H9 (cell line): ENCODE data around the gene MRPL20. TPM values are rescaled to one million over a fixed set of nuclear protein-coding genes. Genes with fewer than 3 reads are reported as not detected.

Experiments used
- DNase-seq: peaks from one replicate; pipeline ENCODE4 v3.0.0-alpha.2; 2017
- H2AFZ ChIP-seq: one replicate; pipeline ENCODE4 v1.6.1; 2013; ENCODE audit warnings: mild to moderate bottlenecking, low read length, control low read depth, moderate library complexity
- H2AK5ac ChIP-seq: 2 replicates; pipeline ENCODE4 v1.6.1; 2013; ENCODE audit warnings: low read length, control low read depth, mixed read lengths; ENCODE audit not compliant: insufficient read length
- H2BK120ac ChIP-seq: one replicate; pipeline ENCODE4 v1.6.1; 2013; ENCODE audit warnings: low read depth, mild to moderate bottlenecking, low read length, control low read depth, inconsistent platforms; ENCODE audit not compliant: poor library complexity, severe bottlenecking
- H2BK12ac ChIP-seq: 2 replicates; pipeline ENCODE4 v1.6.1; 2013; ENCODE audit warnings: low read length, control low read depth, mixed read lengths, low read depth; ENCODE audit not compliant: insufficient read length
- H2BK15ac ChIP-seq: 2 replicates; pipeline ENCODE4 v1.6.1; 2013; ENCODE audit warnings: low read depth, low read length, control low read depth
- H2BK20ac ChIP-seq: one replicate; pipeline ENCODE4 v1.6.1; 2013; ENCODE audit warnings: low read depth, mild to moderate bottlenecking, low read length, control low read depth, inconsistent platforms; ENCODE audit not compliant: poor library complexity, severe bottlenecking
- H2BK5ac ChIP-seq: 2 replicates; pipeline ENCODE4 v1.6.1; 2013; ENCODE audit warnings: low read length, control low read depth, mixed read lengths; ENCODE audit not compliant: insufficient read length
- H3K14ac ChIP-seq: 2 replicates; pipeline ENCODE4 v1.6.1; 2013; ENCODE audit warnings: low read length, control low read depth; ENCODE audit not compliant: insufficient read depth
- H3K18ac ChIP-seq: 2 replicates; pipeline ENCODE4 v1.6.1; 2013; ENCODE audit warnings: low read depth, mild to moderate bottlenecking, mixed read lengths, low read length, control low read depth; ENCODE audit not compliant: insufficient read length
- H3K23ac ChIP-seq: 2 replicates; pipeline ENCODE4 v1.6.1; 2013; ENCODE audit warnings: low read length, control low read depth, mixed read lengths, low read depth; ENCODE audit not compliant: insufficient read length
- H3K23me2 ChIP-seq: 2 replicates; pipeline ENCODE4 v1.6.1; 2013; ENCODE audit warnings: low read depth, mild to moderate bottlenecking, mixed read lengths, low read length, control low read depth; ENCODE audit not compliant: insufficient read length, poor library complexity, severe bottlenecking
- H3K27ac ChIP-seq: 2 replicates; pipeline ENCODE4 v1.5.1; 2013; ENCODE audit warnings: low read length, control low read depth, mixed read lengths, low read depth; ENCODE audit not compliant: insufficient read length
- H3K27me3 ChIP-seq: 2 replicates; pipeline ENCODE4 v1.6.1; 2013; ENCODE audit warnings: low read length, control low read depth, inconsistent platforms; ENCODE audit not compliant: insufficient read depth
- H3K4ac ChIP-seq: 2 replicates; pipeline ENCODE4 v1.6.1; 2013; ENCODE audit warnings: low read depth, mild to moderate bottlenecking, control low read depth, inconsistent platforms, low read length, moderate library complexity
- H3K4me1 ChIP-seq: 2 replicates; pipeline ENCODE4 v1.6.1; 2013; ENCODE audit warnings: low read length, control low read depth, inconsistent platforms; ENCODE audit not compliant: insufficient read depth
- H3K4me2 ChIP-seq: 2 replicates; pipeline ENCODE4 v1.6.1; 2013; ENCODE audit warnings: low read length, control low read depth, mixed read lengths; ENCODE audit not compliant: insufficient read length, insufficient read depth
- H3K56ac ChIP-seq: 2 replicates; pipeline ENCODE4 v1.6.1; 2013; ENCODE audit warnings: low read depth, mild to moderate bottlenecking, mixed read lengths, low read length, control low read depth; ENCODE audit not compliant: insufficient read length
- H3K79me1 ChIP-seq: 2 replicates; pipeline ENCODE4 v1.6.1; 2013; ENCODE audit warnings: low read depth, mild to moderate bottlenecking, moderate library complexity, low read length, control low read depth, inconsistent platforms; ENCODE audit not compliant: insufficient read depth, poor library complexity, severe bottlenecking
- H3K79me2 ChIP-seq: 2 replicates; pipeline ENCODE4 v1.6.1; 2013; ENCODE audit warnings: low read length, control low read depth, inconsistent platforms; ENCODE audit not compliant: insufficient read depth
- H3K9ac ChIP-seq: 2 replicates; pipeline ENCODE4 v1.6.1; 2013; ENCODE audit warnings: low read length, control low read depth, mixed read lengths; ENCODE audit not compliant: insufficient read length; ENCODE audit errors: extremely low read depth
- H3K9me3 ChIP-seq: one replicate; pipeline ENCODE4 v1.6.1; 2013; ENCODE audit warnings: low read depth, low read length, inconsistent platforms; ENCODE audit not compliant: control insufficient read depth
- H3T11ph ChIP-seq: one replicate; pipeline ENCODE4 v1.6.1; 2013; ENCODE audit warnings: mild to moderate bottlenecking, low read length, control low read depth, inconsistent platforms
- H4K20me1 ChIP-seq: one replicate; pipeline ENCODE4 v1.6.1; 2013; ENCODE audit not compliant: control insufficient read depth, insufficient read length, insufficient read depth
- H4K5ac ChIP-seq: 2 replicates; pipeline ENCODE4 v1.6.1; 2013; ENCODE audit warnings: low read depth, mild to moderate bottlenecking, mixed read lengths, low read length, control low read depth; ENCODE audit not compliant: insufficient read length
- H4K8ac ChIP-seq: replicated peaks from 2 replicates; pipeline ENCODE4 v1.6.1; 2013; ENCODE audit warnings: low read length, control low read depth, mixed read lengths, low read depth; ENCODE audit not compliant: insufficient read length
- H4K91ac ChIP-seq: 2 replicates; pipeline ENCODE4 v1.6.1; 2013; ENCODE audit warnings: low read depth, mild to moderate bottlenecking, moderate library complexity, mixed read lengths, low read length, control low read depth; ENCODE audit not compliant: insufficient read length
- H3K27ac Mint-ChIP-seq, 3 experiments: 2 replicates in 2 of 3; 3 replicates in 1 of 3; pipeline ENCODE4 v1.8.0; 2020 to 2021; ENCODE audit warnings: mixed read lengths in 3 of 3, mild to moderate bottlenecking in 1 of 3, moderate library complexity in 1 of 3
- H3K27me3 Mint-ChIP-seq: 2 replicates; pipeline ENCODE4 v1.8.0; 2021; ENCODE audit warnings: low read depth, mild to moderate bottlenecking, moderate library complexity, mixed read lengths
- H3K36me3 Mint-ChIP-seq, 3 experiments: 2 replicates in 2 of 3; 3 replicates in 1 of 3; pipeline ENCODE4 v1.8.0; 2020 to 2021; ENCODE audit warnings: low read depth in 3 of 3, mixed read lengths in 3 of 3; ENCODE audit not compliant: insufficient read depth in 1 of 3
- H3K4me1 Mint-ChIP-seq, 2 experiments: 2 replicates each; pipeline ENCODE4 v1.8.0; 2020; ENCODE audit warnings: mixed read lengths in 2 of 2
- H3K4me3 Mint-ChIP-seq, 2 experiments: 2 replicates in 1 of 2; 3 replicates in 1 of 2; pipeline ENCODE4 v1.8.0; 2020 to 2021; ENCODE audit warnings: mild to moderate bottlenecking in 2 of 2, mixed read lengths in 2 of 2, moderate library complexity in 1 of 2
- H3K9me3 Mint-ChIP-seq, 2 experiments: 2 replicates in 1 of 2; 3 replicates in 1 of 2; pipeline ENCODE4 v1.8.0; 2020; ENCODE audit warnings: mild to moderate bottlenecking in 2 of 2, mixed read lengths in 2 of 2, moderate library complexity in 1 of 2
- CTCF ChIP-seq: fragments of 200-600 bp; sonication (generic); conservative IDR thresholded peaks from 3 replicates; pipeline ENCODE4 v1.8.0; 2021; ENCODE audit warnings: antibody characterized with exemption, mild to moderate bottlenecking
- WGBS: extraction: QIAGEN DNeasy Blood & Tissue Kit; methylation state at CpG from one replicate; pipeline ENCODE4 v1.1.7; 2013; ENCODE audit warnings: missing lambda C conversion rate, low lambda C conversion rate, mixed read lengths; ENCODE audit not compliant: insufficient read length; ENCODE audit errors: extremely low coverage; 5-methylcytosine and 5-hydroxymethylcytosine counted together
- total RNA-seq: library from RNA; stranded (reverse); gene quantifications from 2 replicates; pipeline ENCODE4 v1.2.1, GENCODE V29; 2021

The MRPL20 gene
- total RNA-seq, 1 experiment from 2014 or later = 162 TPM

- Histone ChIP-seq H3K4me1 (no peaks in the 10 kb centered on the region; the same call in 1 of the 2 replicates), H3K14ac (no peak overlapping the region; the same call in 1 of the 2 replicates), H3K9ac (no peak overlapping the region), H3K27ac (no peak overlapping the region), H3K4ac (no peak overlapping the region), H2BK5ac (no peak overlapping the region), H2AK5ac (no peak overlapping the region), H2BK20ac (no peak overlapping the region), H3K56ac (no peak overlapping the region), H2BK120ac (no peak overlapping the region), H4K5ac (no peak overlapping the region), H4K20me1 (no peaks in the 10 kb centered on the region), H4K91ac (no peak overlapping the region), H3K27me3 (no peaks in the 10 kb centered on the region), H3T11ph (no peak overlapping the region), H2BK12ac (no peak overlapping the region), H3K79me2 (peaks cover 2% of the 10 kb centered on the region; the same call in 1 of the 2 replicates), H4K8ac (no peak overlapping the region), H2AFZ (no peak overlapping the region), H3K79me1 (no peaks in the 10 kb centered on the region), H3K9me3 (no peaks in the 10 kb centered on the region), H3K4me2 (no peak overlapping the region), H3K18ac (no peak overlapping the region), H3K23ac (no peak overlapping the region), H3K23me2 (peaks cover 10% of the 10 kb centered on the region), H2BK15ac (no peak overlapping the region)
- Mint-ChIP-seq H3K4me1 (peaks cover 10 to 19% of the 10 kb centered on the region in 2 experiments), H3K4me3 (no peak overlapping the region), H3K36me3 (peaks cover 0 to 9% (median 3%) of the 10 kb centered on the region in 3 experiments; a peak in 4 of 7 replicates), H3K27me3 (no peaks in the 10 kb centered on the region), H3K27ac (no peak overlapping the region), H3K9me3 (no peaks in the 10 kb centered on the region)
- WGBS = no CpG with 5 or more reads among the region's 45 CpGs
- DNase-seq = no peak
- TF ChIP-seq CTCF = no peak
Measured at GRCh38 chr1:1438531-1439381, 31.7 kb upstream of the MRPL20 start.
